ENCODE data around the gene UBTF.

DNA sequence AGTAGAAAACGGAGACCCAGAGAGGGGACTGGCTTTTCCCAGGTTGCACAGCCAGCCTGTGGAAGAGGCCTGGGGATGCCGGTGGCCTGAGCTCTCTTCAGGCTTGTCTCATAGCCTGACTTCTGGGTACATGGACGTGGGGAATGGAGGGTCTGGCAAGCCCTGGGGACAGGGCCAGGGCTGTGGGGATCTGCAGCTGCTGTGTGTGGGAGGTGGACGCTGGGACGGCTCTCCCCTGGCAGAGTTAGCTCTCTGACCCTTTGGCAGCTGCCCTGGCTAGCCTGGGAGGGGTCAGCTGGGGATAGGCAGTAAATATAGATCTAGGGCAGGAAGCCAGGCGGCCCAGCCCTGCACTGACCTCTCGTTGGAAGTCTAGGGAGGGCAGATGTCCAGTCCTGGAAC lies 28.0 kb upstream of the UBTF start:
- TF ChIP-seq, protein P1, sequence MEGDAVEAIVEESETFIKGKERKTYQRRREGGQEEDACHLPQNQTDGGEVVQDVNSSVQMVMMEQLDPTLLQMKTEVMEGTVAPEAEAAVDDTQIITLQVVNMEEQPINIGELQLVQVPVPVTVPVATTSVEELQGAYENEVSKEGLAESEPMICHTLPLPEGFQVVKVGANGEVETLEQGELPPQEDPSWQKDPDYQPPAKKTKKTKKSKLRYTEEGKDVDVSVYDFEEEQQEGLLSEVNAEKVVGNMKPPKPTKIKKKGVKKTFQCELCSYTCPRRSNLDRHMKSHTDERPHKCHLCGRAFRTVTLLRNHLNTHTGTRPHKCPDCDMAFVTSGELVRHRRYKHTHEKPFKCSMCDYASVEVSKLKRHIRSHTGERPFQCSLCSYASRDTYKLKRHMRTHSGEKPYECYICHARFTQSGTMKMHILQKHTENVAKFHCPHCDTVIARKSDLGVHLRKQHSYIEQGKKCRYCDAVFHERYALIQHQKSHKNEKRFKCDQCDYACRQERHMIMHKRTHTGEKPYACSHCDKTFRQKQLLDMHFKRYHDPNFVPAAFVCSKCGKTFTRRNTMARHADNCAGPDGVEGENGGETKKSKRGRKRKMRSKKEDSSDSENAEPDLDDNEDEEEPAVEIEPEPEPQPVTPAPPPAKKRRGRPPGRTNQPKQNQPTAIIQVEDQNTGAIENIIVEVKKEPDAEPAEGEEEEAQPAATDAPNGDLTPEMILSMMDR (tag by site-specific recombination; IDR thresholded peaks at IDR 0.05), result no peak
- no peak for TF ChIP-seq ZNF23 (tag by site-specific recombination; IDR thresholded peaks at IDR 0.05; ENCODE audit: borderline replicate concordance)
- TF ChIP-seq ZBTB17 (tag by site-specific recombination; IDR thresholded peaks at IDR 0.05), result no peak
- no peak for TF ChIP-seq ZNF404 (tag by site-specific recombination; IDR thresholded peaks at IDR 0.05)
- no peak for TF ChIP-seq ZBTB20 (tag by site-specific recombination; IDR thresholded peaks at IDR 0.05)
- no peak for TF ChIP-seq REPIN1 (tag by site-specific recombination; IDR thresholded peaks at IDR 0.05; ENCODE audit: low read depth)
- TF ChIP-seq, protein P2, sequence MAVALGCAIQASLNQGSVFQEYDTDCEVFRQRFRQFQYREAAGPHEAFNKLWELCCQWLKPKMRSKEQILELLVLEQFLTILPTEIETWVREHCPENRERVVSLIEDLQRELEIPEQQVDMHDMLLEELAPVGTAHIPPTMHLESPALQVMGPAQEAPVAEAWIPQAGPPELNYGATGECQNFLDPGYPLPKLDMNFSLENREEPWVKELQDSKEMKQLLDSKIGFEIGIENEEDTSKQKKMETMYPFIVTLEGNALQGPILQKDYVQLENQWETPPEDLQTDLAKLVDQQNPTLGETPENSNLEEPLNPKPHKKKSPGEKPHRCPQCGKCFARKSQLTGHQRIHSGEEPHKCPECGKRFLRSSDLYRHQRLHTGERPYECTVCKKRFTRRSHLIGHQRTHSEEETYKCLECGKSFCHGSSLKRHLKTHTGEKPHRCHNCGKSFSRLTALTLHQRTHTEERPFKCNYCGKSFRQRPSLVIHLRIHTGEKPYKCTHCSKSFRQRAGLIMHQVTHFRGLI (tag by site-specific recombination; IDR thresholded peaks at IDR 0.05), result no peak
- TF ChIP-seq ZNF24 (tag by site-specific recombination; IDR thresholded peaks at IDR 0.05), result no peak
- no peak for TF ChIP-seq REST (tag by site-specific recombination; IDR thresholded peaks at IDR 0.05)
- no peak for TF ChIP-seq YY1 (tag by site-specific recombination; IDR thresholded peaks at IDR 0.05)
- TF ChIP-seq TCF7L2 (IDR thresholded peaks at IDR 0.05; ENCODE audit: borderline replicate concordance, low read depth, low read length), result no peak
- TF ChIP-seq, protein P3, sequence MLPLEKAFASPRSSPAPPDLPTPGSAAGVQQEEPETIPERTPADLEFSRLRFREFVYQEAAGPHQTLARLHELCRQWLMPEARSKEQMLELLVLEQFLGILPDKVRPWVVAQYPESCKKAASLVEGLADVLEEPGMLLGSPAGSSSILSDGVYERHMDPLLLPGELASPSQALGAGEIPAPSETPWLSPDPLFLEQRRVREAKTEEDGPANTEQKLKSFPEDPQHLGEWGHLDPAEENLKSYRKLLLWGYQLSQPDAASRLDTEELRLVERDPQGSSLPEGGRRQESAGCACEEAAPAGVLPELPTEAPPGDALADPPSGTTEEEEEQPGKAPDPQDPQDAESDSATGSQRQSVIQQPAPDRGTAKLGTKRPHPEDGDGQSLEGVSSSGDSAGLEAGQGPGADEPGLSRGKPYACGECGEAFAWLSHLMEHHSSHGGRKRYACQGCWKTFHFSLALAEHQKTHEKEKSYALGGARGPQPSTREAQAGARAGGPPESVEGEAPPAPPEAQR (tag by site-specific recombination; IDR thresholded peaks at IDR 0.05), result no peak
- no peak for TF ChIP-seq RBAK (tag by site-specific recombination; IDR thresholded peaks at IDR 0.05)
- no peak for TF ChIP-seq ZNF629 (tag by site-specific recombination; IDR thresholded peaks at IDR 0.05)

All from HEK293 (cell line).